Activated naive CD4-positive, alpha-beta T cell treated with anti-CD3 and anti-CD28 coated beads, Interleukin-2, amount 50 U/mL, for 24 hours (primary cell): ENCODE data around the gene SSX4B.
"Not testable (repeated sequence)": the region's sequence is repeated elsewhere in the genome, so short reads cannot be mapped to it uniquely, and the experiment has no call there.

Experiments used
- H3K27ac Mint-ChIP-seq: one replicate; pipeline ENCODE4 v1.8.0; 2021; ENCODE audit warnings: mild to moderate bottlenecking, mixed read lengths
- H3K27me3 Mint-ChIP-seq: one replicate; pipeline ENCODE4 v1.8.0; 2021; ENCODE audit warnings: mixed read lengths
- H3K36me3 Mint-ChIP-seq: one replicate; pipeline ENCODE4 v1.8.0; 2021; ENCODE audit warnings: mixed read lengths
- H3K4me1 Mint-ChIP-seq: one replicate; pipeline ENCODE4 v1.8.0; 2021; ENCODE audit warnings: mixed read lengths
- H3K4me3 Mint-ChIP-seq: one replicate; pipeline ENCODE4 v1.8.0; 2021; ENCODE audit warnings: mild to moderate bottlenecking, mixed read lengths
- H3K9me3 Mint-ChIP-seq: one replicate; pipeline ENCODE4 v1.8.0; 2021; ENCODE audit warnings: mixed read lengths

The SSX4B gene

GRCh38 chrX:48411860-48412259, at the start of gene SSX4B:
Gene SSX4B, minus strand, starts transcription at chrX:48411960. Its CDS starts 588 bp downstream, at chrX:48411372.
- H3K36me3 Mint-ChIP-seq, H3K9me3 Mint-ChIP-seq, H3K4me3 Mint-ChIP-seq, H3K4me1 Mint-ChIP-seq, H3K27ac Mint-ChIP-seq, H3K27me3 Mint-ChIP-seq: not testable (repeated sequence)

GRCh38 chrX:48460606-48461005, 48.8 kb upstream of the SSX4B start:
- peaks cover 24% of the 10 kb centered on the region for H3K36me3 Mint-ChIP-seq

GRCh38 chrX:48460031-48460430, 48.3 kb upstream of the SSX4B start:
- no peaks in the 10 kb centered on the region for H3K9me3 Mint-ChIP-seq
- peaks cover 16% of the 10 kb centered on the region for H3K4me1 Mint-ChIP-seq
- H3K4me3 Mint-ChIP-seq = no peak overlapping the region
- no peak overlapping the region for H3K27ac Mint-ChIP-seq
- no peaks in the 10 kb centered on the region for H3K27me3 Mint-ChIP-seq
- H3K36me3 Mint-ChIP-seq = peaks cover 19% of the 10 kb centered on the region

More at GRCh38 chrX:48460606-48461005, 48.8 kb upstream of the SSX4B start:
- Mint-ChIP-seq H3K27ac (no peak overlapping the region), H3K4me1 (peaks cover 22% of the 10 kb centered on the region), H3K4me3 (no peak overlapping the region), H3K9me3 (no peaks in the 10 kb centered on the region), H3K27me3 (no peaks in the 10 kb centered on the region)

GRCh38 chrX:48459483-48459882, 47.7 kb upstream of the SSX4B start:
- Mint-ChIP-seq H3K9me3 (no peaks in the 10 kb centered on the region), H3K27ac (no peak overlapping the region), H3K36me3 (peaks cover 18% of the 10 kb centered on the region), H3K27me3 (no peaks in the 10 kb centered on the region), H3K4me1 (peaks cover 14% of the 10 kb centered on the region), H3K4me3 (no peak overlapping the region)

- peaks cover 7% of the 10 kb centered on the region for H3K4me1 Mint-ChIP-seq
- H3K27me3 Mint-ChIP-seq = no peaks in the 10 kb centered on the region
- H3K4me3 Mint-ChIP-seq = no peak overlapping the region
- peaks cover 14% of the 10 kb centered on the region for H3K36me3 Mint-ChIP-seq
- H3K27ac Mint-ChIP-seq = no peak overlapping the region
- H3K9me3 Mint-ChIP-seq = no peaks in the 10 kb centered on the region
Observed at GRCh38 chrX:48458711-48459110, 47.0 kb upstream of the SSX4B start.

- Mint-ChIP-seq H3K27me3 (no peaks in the 10 kb centered on the region), H3K27ac (peak overlapping the region; percentile 17), H3K4me1 (peaks cover 7% of the 10 kb centered on the region), H3K4me3 (no peak overlapping the region), H3K9me3 (no peaks in the 10 kb centered on the region), H3K36me3 (peaks cover 10% of the 10 kb centered on the region)
Observed at GRCh38 chrX:48456628-48457331, 45.0 kb upstream of the SSX4B start.

- Mint-ChIP-seq H3K4me1 (no peaks in the 10 kb centered on the region), H3K9me3 (no peaks in the 10 kb centered on the region), H3K4me3 (no peak overlapping the region), H3K27me3 (no peaks in the 10 kb centered on the region), H3K27ac (no peak overlapping the region), H3K36me3 (no peaks in the 10 kb centered on the region)
Observed at GRCh38 chrX:48451708-48452107, 39.9 kb upstream of the SSX4B start.

GRCh38 chrX:48450076-48450475, 38.3 kb upstream of the SSX4B start:
- Mint-ChIP-seq H3K4me1 (no peaks in the 10 kb centered on the region), H3K27me3 (no peaks in the 10 kb centered on the region), H3K9me3 (no peaks in the 10 kb centered on the region), H3K4me3 (no peak overlapping the region), H3K36me3 (no peaks in the 10 kb centered on the region), H3K27ac (no peak overlapping the region)

- H3K4me3 Mint-ChIP-seq, H3K4me1 Mint-ChIP-seq, H3K36me3 Mint-ChIP-seq, H3K9me3 Mint-ChIP-seq, H3K27ac Mint-ChIP-seq, H3K27me3 Mint-ChIP-seq: not testable (repeated sequence)
Observed at GRCh38 chrX:48447201-48447600, 35.4 kb upstream of the SSX4B start.

- H3K27me3 Mint-ChIP-seq, H3K9me3 Mint-ChIP-seq, H3K4me1 Mint-ChIP-seq, H3K4me3 Mint-ChIP-seq, H3K36me3 Mint-ChIP-seq, H3K27ac Mint-ChIP-seq: not testable (repeated sequence)
Observed at GRCh38 chrX:48433713-48434112, 22.0 kb upstream of the SSX4B start.

- not testable (repeated sequence) for H3K27me3 Mint-ChIP-seq, H3K9me3 Mint-ChIP-seq, H3K27ac Mint-ChIP-seq, H3K36me3 Mint-ChIP-seq, H3K4me3 Mint-ChIP-seq
- peaks cover 10% of the 10 kb centered on the region for H3K4me1 Mint-ChIP-seq
Observed at GRCh38 chrX:48430166-48430565, 18.4 kb upstream of the SSX4B start.

- H3K36me3 Mint-ChIP-seq, H3K27ac Mint-ChIP-seq, H3K4me3 Mint-ChIP-seq, H3K27me3 Mint-ChIP-seq, H3K9me3 Mint-ChIP-seq: not testable (repeated sequence)
- peaks cover 10% of the 10 kb centered on the region for H3K4me1 Mint-ChIP-seq
Observed at GRCh38 chrX:48429606-48430005, 17.8 kb upstream of the SSX4B start.

- not testable (repeated sequence) for H3K4me1 Mint-ChIP-seq, H3K4me3 Mint-ChIP-seq, H3K36me3 Mint-ChIP-seq, H3K27me3 Mint-ChIP-seq, H3K9me3 Mint-ChIP-seq, H3K27ac Mint-ChIP-seq
Observed at GRCh38 chrX:48427027-48427716, 15.4 kb upstream of the SSX4B start.

- H3K36me3 Mint-ChIP-seq, H3K4me1 Mint-ChIP-seq: not testable (repeated sequence)
Observed at GRCh38 chrX:48397825-48398224, 13.9 kb downstream of the SSX4B start.

GRCh38 chrX:48396931-48397330, 14.8 kb downstream of the SSX4B start:
- not testable (repeated sequence) for H3K27me3 Mint-ChIP-seq, H3K27ac Mint-ChIP-seq, H3K9me3 Mint-ChIP-seq, H3K36me3 Mint-ChIP-seq, H3K4me1 Mint-ChIP-seq, H3K4me3 Mint-ChIP-seq

More at GRCh38 chrX:48397825-48398224, 13.9 kb downstream of the SSX4B start:
- H3K4me3 Mint-ChIP-seq, H3K27me3 Mint-ChIP-seq, H3K27ac Mint-ChIP-seq, H3K9me3 Mint-ChIP-seq: not testable (repeated sequence)

GRCh38 chrX:48383239-48383638, 28.5 kb downstream of the SSX4B start, which contains the start of gene SSX4:
Gene SSX4, plus strand, starts transcription at chrX:48383539. Its CDS starts 515 bp downstream, at chrX:48384054.
- not testable (repeated sequence) for H3K27ac Mint-ChIP-seq, H3K4me3 Mint-ChIP-seq, H3K27me3 Mint-ChIP-seq, H3K36me3 Mint-ChIP-seq, H3K9me3 Mint-ChIP-seq, H3K4me1 Mint-ChIP-seq

GRCh38 chrX:48370408-48370807, 41.4 kb downstream of the SSX4B start:
- not testable (repeated sequence) for H3K36me3 Mint-ChIP-seq, H3K4me1 Mint-ChIP-seq, H3K4me3 Mint-ChIP-seq, H3K27me3 Mint-ChIP-seq, H3K27ac Mint-ChIP-seq, H3K9me3 Mint-ChIP-seq
